GM19239 (cell line): ENCODE data around the gene STEAP3.

ENCODE experiments used
- DNase-seq: peaks from one replicate; pipeline ENCODE4 v3.0.0; 2011; ENCODE audit warnings: low spot score; ENCODE audit not compliant: insufficient read length
- FAIRE-seq: peaks from 2 replicates; lab custom pipeline; 2011; peaks lifted over from hg19 to GRCh38; lab: Jason Lieb, UNC

STEAP3 gene

GRCh38 chr2:119245076-119245840, 21.6 kb downstream of the STEAP3 start:
- no peak for FAIRE-seq
- no peak for DNase-seq

- FAIRE-seq (no peak), DNase-seq (no peak)
Measured at GRCh38 chr2:119245841-119246230, 22.2 kb downstream of the STEAP3 start.

GRCh38 chr2:119246884-119247843, 23.5 kb downstream of the STEAP3 start:
- DNase-seq, result no peak
- FAIRE-seq, result no peak

- FAIRE-seq (no peak), DNase-seq (no peak)
Measured at GRCh38 chr2:119247844-119248271, 24.2 kb downstream of the STEAP3 start.

GRCh38 chr2:119248311-119248710, 24.7 kb downstream of the STEAP3 start:
- DNase-seq (no peak), FAIRE-seq (no peak)

- no peak for DNase-seq
- no peak for FAIRE-seq
Measured at GRCh38 chr2:119248751-119249150, 25.1 kb downstream of the STEAP3 start.

GRCh38 chr2:119249311-119249710, 25.7 kb downstream of the STEAP3 start:
- no peak for DNase-seq
- no peak for FAIRE-seq

- FAIRE-seq, result no peak
- no peak for DNase-seq
Measured at GRCh38 chr2:119249855-119250717, 26.5 kb downstream of the STEAP3 start.

GRCh38 chr2:119250718-119251290, 27.2 kb downstream of the STEAP3 start:
- DNase-seq (no peak), FAIRE-seq (no peak)

GRCh38 chr2:119251652-119252051, 28.0 kb downstream of the STEAP3 start:
- FAIRE-seq, result no peak
- no peak for DNase-seq

- FAIRE-seq (no peak), DNase-seq (no peak)
Measured at GRCh38 chr2:119252186-119253113, 28.8 kb downstream of the STEAP3 start.

GRCh38 chr2:119253114-119253702, 29.6 kb downstream of the STEAP3 start:
- FAIRE-seq, result no peak
- DNase-seq, result no peak

GRCh38 chr2:119253760-119254600, 30.3 kb downstream of the STEAP3 start:
- no peak for DNase-seq
- no peak for FAIRE-seq

- DNase-seq, result no peak
- no peak for FAIRE-seq
Measured at GRCh38 chr2:119254601-119255080, 31.0 kb downstream of the STEAP3 start.

- DNase-seq (no peak), FAIRE-seq (no peak)
Measured at GRCh38 chr2:119255760-119256581, 32.3 kb downstream of the STEAP3 start.

GRCh38 chr2:119256582-119256921, 32.9 kb downstream of the STEAP3 start:
- no peak for FAIRE-seq
- no peak for DNase-seq

- DNase-seq (no peak), FAIRE-seq (no peak)
Measured at GRCh38 chr2:119257198-119257597, 33.6 kb downstream of the STEAP3 start.
